Glomerular visceral epithelial cell (primary cell): Measurements from ENCODE around the gene NUDT19.
"Not testable (repeated sequence)": the region's sequence is repeated elsewhere in the genome, so short reads cannot be mapped to it uniquely, and the experiment has no call there.

ENCODE experiments used
- DNase-seq: peaks from one replicate; pipeline ENCODE4 v3.0.0-alpha.2; 2016; ENCODE audit errors: extremely low spot score

NUDT19 gene

GRCh38 chr19:32675720-32676185 is 15.9 kb upstream of the NUDT19 start, which contains the start of gene RGS9BP:
Gene RGS9BP (plus strand): TSS chr19:32675848. CDS start chr19:32676264, 416 bp downstream.
- DNase-seq = peak; percentile 85

GRCh38 chr19:32676186-32676894 is 15.3 kb upstream of the NUDT19 start:
- peak; percentile 22 for DNase-seq

GRCh38 chr19:32676895-32677359 is 14.7 kb upstream of the NUDT19 start:
- no peak for DNase-seq

GRCh38 chr19:32677657-32678056 is 14.0 kb upstream of the NUDT19 start:
- no peak for DNase-seq

GRCh38 chr19:32680986-32681385 is 10.6 kb upstream of the NUDT19 start:
- DNase-seq = no peak

GRCh38 chr19:32682317-32682716 is 9.3 kb upstream of the NUDT19 start:
- DNase-seq = no peak

GRCh38 chr19:32686847-32687475 is 4.7 kb upstream of the NUDT19 start:
- no peak for DNase-seq

- no peak for DNase-seq
These were observed 3.9 kb upstream of the NUDT19 start for GRCh38 chr19:32687681-32688080.

GRCh38 chr19:32688311-32688710 is 3.3 kb upstream of the NUDT19 start:
- no peak for DNase-seq

GRCh38 chr19:32691952-32692726 is 518 bp downstream of the NUDT19 start:
- DNase-seq = peak; percentile 60

- DNase-seq = no peak
These were observed 1.1 kb downstream of the NUDT19 start for GRCh38 chr19:32692727-32693061.

- DNase-seq = not testable (repeated sequence)
These were observed 1.8 kb downstream of the NUDT19 start for GRCh38 chr19:32693151-32694108.

GRCh38 chr19:32694316-32694715 is 2.7 kb downstream of the NUDT19 start:
- DNase-seq = not testable (repeated sequence)

- not testable (repeated sequence) for DNase-seq
These were observed 3.2 kb downstream of the NUDT19 start for GRCh38 chr19:32694851-32695250.

- DNase-seq = not testable (repeated sequence)
These were observed 3.9 kb downstream of the NUDT19 start for GRCh38 chr19:32695506-32695905.

- not testable (repeated sequence) for DNase-seq
These were observed 5.2 kb downstream of the NUDT19 start for GRCh38 chr19:32696771-32697170.

- DNase-seq = not testable (repeated sequence)
These were observed 8.5 kb downstream of the NUDT19 start for GRCh38 chr19:32700129-32700528.

GRCh38 chr19:32702010-32702409 is 10.4 kb downstream of the NUDT19 start:
- no peak for DNase-seq

GRCh38 chr19:32704006-32704405 is 12.4 kb downstream of the NUDT19 start:
- DNase-seq = not testable (repeated sequence)

GRCh38 chr19:32708457-32708856 is 16.8 kb downstream of the NUDT19 start:
- no peak for DNase-seq

- DNase-seq = no peak
These were observed 17.4 kb downstream of the NUDT19 start for GRCh38 chr19:32709032-32709431.
